ENCODE results near the gene KIF21B. TPM values are rescaled to one million over a fixed set of nuclear protein-coding genes. Genes with fewer than 3 reads are reported as not detected.
A peak's percentile ranks its signal among the peaks of the same experiment; 100 is the strongest.

KIF21B gene
- total and polyA plus RNA-seq, 9 of the 15 experiments (the other 6 are each of a cell fraction or from before 2014, with no cell fraction given): 0.46 to 13.4 (median 5.9) TPM

- ChIA-PET POLR2A (interaction anchor here (0.6 to 3.1 kb wide), 9 partner anchors 9 to 101 kb away, joined by 3 to 13 read pairs (median 3); no protein-coding TSS in a partner anchor), CTCF (ENCODE audit: low intra/inter-chr PET ratio) (interaction anchor here (0.6 kb wide), 1 partner anchor 10 kb away, joined by 5 read pairs; no protein-coding TSS in a partner anchor)
- Histone ChIP-seq H3K36me3 (ENCODE audit: control insufficient read depth, insufficient read depth, low read length) (no peaks in the 10 kb centered on the region), H3K27me3 (ENCODE audit: control insufficient read depth in 2 of 2, insufficient read depth in 2 of 2, low read length in 2 of 2) (no peaks in the 10 kb centered on the region), H3K4me2 (ENCODE audit: insufficient read depth, low read length) (peak overlapping the region; percentile 67), H2AFZ (ENCODE audit: low read depth, low read length) (peak overlapping the region; percentile 28; the same call in 1 of the 2 replicates), H3K27ac (ENCODE audit: extremely low read depth, low read depth, low read length) (peak overlapping the region; percentile 53; the same call in 2 of the 3 replicates), H3K4me1 (replicated peaks in 1 of 2; ENCODE audit: control insufficient read depth in 2 of 2, insufficient read depth in 2 of 2, low read length in 2 of 2) (peaks cover 65 to 86% of the 10 kb centered on the region in 2 experiments), H3K4me3 (no peak overlapping the region), H3K79me2 (ENCODE audit: control insufficient read depth, insufficient read depth, low read length) (peaks cover 4% of the 10 kb centered on the region; the same call in 2 of the 3 replicates), H3K9me1 (ENCODE audit: control insufficient read depth, insufficient read depth, low read length) (no peaks in the 10 kb centered on the region), H3K9me3 (replicated peaks; ENCODE audit: control insufficient read depth, insufficient read depth, low read depth, low read length) (no peaks in the 10 kb centered on the region), H3K9ac (ENCODE audit: insufficient read depth in 1 of 2, low read depth in 2 of 2, low read length in 2 of 2) (peak overlapping the region; percentile 32 to 42; a peak in 3 of 4 replicates), H4K20me1 (replicated peaks; ENCODE audit: control insufficient read depth, insufficient read depth, low read length) (no peaks in the 10 kb centered on the region)
- BruUV-seq (replicated peaks): no TSS peak
- intact Hi-C loops (cut with micrococcal nuclease) (no loop called here), in situ Hi-C loops (cut with MboI) (no loop called here)
- peak; percentile 51 for FAIRE-seq
- DNase-seq (ENCODE audit: extremely low read depth in 1 of 4, low spot score in 3 of 4): peak; percentile 53 to 74 (median 66)
- peak; percentile 2; the same call in 2 of the 3 replicates for ATAC-seq
- 2% methylated on average over 9 of the region's 10 CpGs for WGBS (ENCODE audit: insufficient coverage, low coverage, missing lambda C conversion rate)
- no peak for TF ChIP-seq ZBTB11 (CRISPR knock-in tag; IDR thresholded peaks at IDR 0.05)
- peak in 1 of 2 experiments; percentile 6; a peak in 1 of 4 replicates for TF ChIP-seq RCOR1 (IDR thresholded peaks at IDR 0.05; ENCODE audit: borderline replicate concordance in 1 of 2, low read depth in 2 of 2, low read length in 2 of 2)
- TF ChIP-seq ZBED1 (IDR thresholded peaks at IDR 0.05): no peak
- no peak for TF ChIP-seq AFF1 (IDR thresholded peaks at IDR 0.05; ENCODE audit: low read depth in 1 of 2, partially characterized antibody in 2 of 2)
- no peak for TF ChIP-seq NR2F6 (CRISPR knock-in tag; IDR thresholded peaks at IDR 0.05)
- TF ChIP-seq USF2 (CRISPR knock-in tag; IDR thresholded peaks at IDR 0.05): 0 out of 2 replicates have a peak, but pooled peaks have one; percentile 3
- no peak for TF ChIP-seq SP2 (IDR thresholded peaks at IDR 0.05; ENCODE audit: extremely low read depth, low read depth, low read length, poor library complexity, severe bottlenecking)
Measured at GRCh38 chr1:201016211-201016651, 7.3 kb downstream of the KIF21B start.
